ENCODE data around the gene NCAPD2.
"Not testable (repeated sequence)": the region's sequence is repeated elsewhere in the genome, so short reads cannot be mapped to it uniquely, and the experiment has no call there.

NCAPD2 gene

GRCh38 chr12:6550294-6551062 is 56.6 kb downstream of the NCAPD2 start:
- DNase-seq (ENCODE audit: low spot score): no peak

- DNase-seq (ENCODE audit: low spot score): no peak
Measured at GRCh38 chr12:6551063-6551461, 57.2 kb downstream of the NCAPD2 start.

- DNase-seq (ENCODE audit: low spot score): no peak
Measured at GRCh38 chr12:6551496-6552139, 57.7 kb downstream of the NCAPD2 start.

GRCh38 chr12:6552140-6552551 is 58.2 kb downstream of the NCAPD2 start:
- no peak for DNase-seq (ENCODE audit: low spot score)

- no peak for DNase-seq (ENCODE audit: low spot score)
Measured at GRCh38 chr12:6553051-6553868, 59.4 kb downstream of the NCAPD2 start.

- DNase-seq (ENCODE audit: low spot score): peak; percentile 93
Measured at GRCh38 chr12:6554168-6555017, 60.5 kb downstream of the NCAPD2 start.

- DNase-seq (ENCODE audit: low spot score): no peak
Measured at GRCh38 chr12:6555018-6555691, 61.3 kb downstream of the NCAPD2 start.

- not testable (repeated sequence) for DNase-seq (ENCODE audit: low spot score)
Measured at GRCh38 chr12:6556496-6556817, 62.6 kb downstream of the NCAPD2 start.

GRCh38 chr12:6556857-6557256 is 63.0 kb downstream of the NCAPD2 start:
- no peak for DNase-seq (ENCODE audit: low spot score)

GRCh38 chr12:6558014-6558760 is 64.3 kb downstream of the NCAPD2 start:
- not testable (repeated sequence) for DNase-seq (ENCODE audit: low spot score)

- DNase-seq (ENCODE audit: low spot score): no peak
Measured at GRCh38 chr12:6559500-6559899, 65.6 kb downstream of the NCAPD2 start.

- no peak for DNase-seq (ENCODE audit: low spot score)
Measured at GRCh38 chr12:6560501-6561205, 66.8 kb downstream of the NCAPD2 start.

- no peak for DNase-seq (ENCODE audit: low spot score)
Measured at GRCh38 chr12:6562881-6563280, 69.0 kb downstream of the NCAPD2 start.

GRCh38 chr12:6563448-6564050 is 69.6 kb downstream of the NCAPD2 start:
- peak; percentile 64 for DNase-seq (ENCODE audit: low spot score)

GRCh38 chr12:6567112-6567670 is 73.3 kb downstream of the NCAPD2 start:
- no peak for DNase-seq (ENCODE audit: low spot score)

GRCh38 chr12:6569312-6569711 is 75.4 kb downstream of the NCAPD2 start:
- DNase-seq (ENCODE audit: low spot score): no peak

GRCh38 chr12:6569786-6570185 is 75.9 kb downstream of the NCAPD2 start:
- no peak for DNase-seq (ENCODE audit: low spot score)

GRCh38 chr12:6570264-6570887 is 76.5 kb downstream of the NCAPD2 start:
- peak; percentile 72 for DNase-seq (ENCODE audit: low spot score)

GRCh38 chr12:6573001-6573400 is 79.1 kb downstream of the NCAPD2 start:
- no peak for DNase-seq (ENCODE audit: low spot score)
